Middle frontal gyrus (tissue), 1 donor: ENCODE results near the gene LAMA3.

Experiments
- DNase-seq: peaks from one replicate; pipeline ENCODE4 v3.0.0-alpha.2; 2015; ENCODE audit warnings: low spot score; ENCODE audit errors: extremely low spot score

Gene LAMA3

DNA sequence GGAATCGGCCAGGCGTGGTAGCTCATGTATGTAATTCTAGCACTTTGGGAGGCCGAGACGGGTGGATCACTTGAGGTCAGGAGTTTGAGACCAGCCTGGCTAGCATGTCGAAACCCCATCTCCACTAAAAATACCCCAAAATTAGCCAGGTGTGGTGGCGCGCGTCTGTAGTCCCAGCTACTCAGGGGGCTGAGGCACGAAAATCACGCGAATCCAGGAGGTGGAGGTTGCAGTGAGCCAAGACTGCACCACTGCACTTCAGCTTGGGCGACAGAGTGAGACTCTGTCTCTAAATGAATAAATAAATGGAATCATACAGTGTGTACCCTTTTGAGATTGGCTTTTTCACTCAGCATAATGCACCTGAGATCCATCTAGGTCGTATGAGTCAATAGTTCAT lies 305.9 kb downstream of the LAMA3 start:
- no peak for DNase-seq

DNA sequence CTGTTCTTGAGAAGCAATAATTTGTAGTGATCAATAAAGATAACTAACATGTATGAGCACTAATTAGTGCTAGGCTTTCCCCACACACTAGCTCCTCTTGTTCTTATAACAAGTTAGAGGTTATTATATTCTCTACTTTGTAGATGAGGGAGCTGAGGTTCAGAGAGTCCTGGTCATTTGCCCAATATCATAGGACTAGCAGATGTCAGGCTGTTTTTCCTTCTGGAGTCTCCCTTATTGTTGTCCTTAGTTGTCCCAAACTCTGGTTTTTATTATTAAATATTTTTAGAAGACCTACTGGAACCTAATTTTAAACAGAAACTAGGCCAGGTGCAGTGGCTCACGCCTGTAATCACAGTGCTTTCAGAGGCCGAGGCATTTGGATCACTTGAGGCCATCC lies 308.8 kb downstream of the LAMA3 start:
- DNase-seq: no peak

- DNase-seq: no peak
Measured at GRCh38 chr18:23998820-23999219, 309.6 kb downstream of the LAMA3 start.

- no peak for DNase-seq
Measured at GRCh38 chr18:24000613-24001490, 311.6 kb downstream of the LAMA3 start.

DNA sequence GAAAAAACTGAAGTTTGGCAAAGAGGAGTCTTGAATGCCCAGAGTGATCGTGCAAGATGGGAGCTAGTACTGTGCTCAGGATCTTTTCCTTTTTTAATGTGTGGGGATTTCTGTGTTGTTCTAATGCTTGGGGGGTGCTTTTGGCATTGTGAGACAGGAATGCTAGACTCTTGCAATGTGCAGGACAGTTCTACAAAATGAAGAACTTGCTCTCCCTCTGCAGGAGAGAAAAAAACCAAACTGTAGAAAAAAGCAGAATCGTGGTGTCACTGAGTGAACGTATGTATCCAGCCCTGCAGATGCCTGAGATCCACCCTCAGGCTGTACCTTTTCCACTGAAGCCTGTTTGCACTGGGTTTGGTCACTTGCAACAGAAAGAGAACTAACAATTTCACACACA lies 313.2 kb downstream of the LAMA3 start:
- DNase-seq: no peak

GRCh38 chr18:24003288-24003687 lies 314.0 kb downstream of the LAMA3 start:
- DNase-seq: no peak

- DNase-seq: no peak
Measured at GRCh38 chr18:24003903-24004640, 314.8 kb downstream of the LAMA3 start.
